HG03558 (cell line): Measurements from ENCODE around the gene TMEM130.

Experiments
- ATAC-seq: cut with Tn5 transposase; IDR thresholded peaks from one replicate; pipeline ENCODE4 v1.9.1; 2021; ENCODE audit warnings: moderate number of reproducible peaks; ENCODE audit not compliant: unreplicated experiment; ENCODE audit errors: extremely low read depth

The TMEM130 gene

DNA sequence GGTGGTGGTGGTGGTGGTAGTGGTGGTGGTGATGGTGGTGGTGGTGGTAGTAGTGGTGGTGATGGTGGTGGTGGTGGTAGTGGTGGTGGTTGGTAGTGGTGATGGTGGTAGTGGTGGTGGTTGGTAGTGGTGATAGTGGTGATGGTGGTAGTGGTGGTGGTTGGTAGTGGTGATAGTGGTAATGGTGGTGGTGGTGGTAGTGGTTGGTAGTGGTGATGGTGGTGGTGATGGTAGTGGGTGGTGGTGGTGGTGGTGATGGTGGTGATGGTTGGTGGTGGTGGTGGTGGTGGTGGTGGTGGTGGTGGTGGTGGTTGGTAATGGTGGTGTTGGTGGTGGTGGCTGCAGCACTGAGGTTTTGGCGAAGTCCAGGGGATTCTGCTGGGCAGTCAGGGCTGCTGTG lies 58.5 kb downstream of the TMEM130 start:
- ATAC-seq, result no peak

DNA sequence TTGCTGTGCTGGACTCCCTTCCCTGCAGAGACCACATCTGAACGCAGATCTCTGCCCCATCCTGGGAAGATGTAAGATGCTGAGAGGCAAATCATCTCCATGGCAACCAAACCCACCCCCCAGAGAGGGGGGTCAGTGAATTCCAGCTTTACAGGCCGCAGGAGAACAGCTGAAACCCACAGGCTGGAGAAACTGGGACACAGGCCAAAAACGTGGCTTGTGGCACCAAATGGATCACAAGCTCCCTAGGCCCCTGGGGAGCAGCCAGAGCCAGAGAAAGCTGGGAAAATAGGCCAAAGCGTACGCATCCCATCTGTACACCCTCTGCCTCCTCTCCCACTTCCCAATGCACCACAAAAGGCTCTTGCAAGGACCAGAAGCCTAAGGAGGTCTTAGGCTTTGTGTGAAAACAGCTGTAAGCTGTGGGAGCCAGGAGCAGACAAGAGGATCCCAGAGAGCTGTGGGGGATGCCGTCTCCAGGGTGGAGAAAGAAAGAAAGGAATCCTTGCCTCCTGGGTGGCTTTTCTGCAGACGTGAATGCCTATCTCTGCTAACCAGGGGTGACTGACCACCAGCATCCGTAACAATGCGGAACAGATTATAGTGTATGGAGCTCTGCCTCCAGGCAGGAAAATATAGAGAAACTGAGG lies 59.5 kb downstream of the TMEM130 start:
- ATAC-seq, result no peak

DNA sequence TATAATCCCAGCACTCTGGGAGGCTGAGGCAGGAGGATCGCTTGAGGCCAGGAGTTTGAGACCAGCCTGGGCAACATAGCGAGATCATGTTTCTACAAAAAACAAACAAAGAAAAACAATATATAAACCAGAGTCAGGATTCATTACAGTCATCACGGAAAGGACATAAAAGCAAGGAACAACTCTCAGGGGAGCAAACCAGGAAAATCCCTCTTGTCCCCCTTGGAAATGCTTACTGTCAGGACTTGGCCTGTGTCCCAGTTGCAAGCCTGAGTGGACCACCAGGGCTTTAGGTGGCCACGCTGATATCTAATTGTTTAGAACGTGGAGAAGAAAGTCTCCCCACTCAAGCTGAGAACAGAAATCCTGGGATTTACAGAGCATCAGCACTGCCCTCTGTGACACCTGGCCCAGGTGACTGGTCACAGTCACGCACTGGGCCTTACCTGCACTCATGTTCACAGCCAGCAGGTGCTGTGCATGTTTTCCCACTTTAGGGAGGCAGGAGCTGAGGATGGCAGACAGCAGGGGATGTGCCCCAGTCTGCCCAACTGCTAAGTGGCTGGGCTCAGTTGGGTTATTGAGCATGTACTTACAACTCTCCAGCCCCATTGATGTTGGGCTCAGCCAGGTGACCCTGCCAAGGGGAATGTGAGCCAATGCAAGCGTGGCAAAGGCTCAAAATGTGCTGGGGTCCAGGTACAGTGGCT lies 60.9 kb downstream of the TMEM130 start:
- no peak for ATAC-seq

DNA sequence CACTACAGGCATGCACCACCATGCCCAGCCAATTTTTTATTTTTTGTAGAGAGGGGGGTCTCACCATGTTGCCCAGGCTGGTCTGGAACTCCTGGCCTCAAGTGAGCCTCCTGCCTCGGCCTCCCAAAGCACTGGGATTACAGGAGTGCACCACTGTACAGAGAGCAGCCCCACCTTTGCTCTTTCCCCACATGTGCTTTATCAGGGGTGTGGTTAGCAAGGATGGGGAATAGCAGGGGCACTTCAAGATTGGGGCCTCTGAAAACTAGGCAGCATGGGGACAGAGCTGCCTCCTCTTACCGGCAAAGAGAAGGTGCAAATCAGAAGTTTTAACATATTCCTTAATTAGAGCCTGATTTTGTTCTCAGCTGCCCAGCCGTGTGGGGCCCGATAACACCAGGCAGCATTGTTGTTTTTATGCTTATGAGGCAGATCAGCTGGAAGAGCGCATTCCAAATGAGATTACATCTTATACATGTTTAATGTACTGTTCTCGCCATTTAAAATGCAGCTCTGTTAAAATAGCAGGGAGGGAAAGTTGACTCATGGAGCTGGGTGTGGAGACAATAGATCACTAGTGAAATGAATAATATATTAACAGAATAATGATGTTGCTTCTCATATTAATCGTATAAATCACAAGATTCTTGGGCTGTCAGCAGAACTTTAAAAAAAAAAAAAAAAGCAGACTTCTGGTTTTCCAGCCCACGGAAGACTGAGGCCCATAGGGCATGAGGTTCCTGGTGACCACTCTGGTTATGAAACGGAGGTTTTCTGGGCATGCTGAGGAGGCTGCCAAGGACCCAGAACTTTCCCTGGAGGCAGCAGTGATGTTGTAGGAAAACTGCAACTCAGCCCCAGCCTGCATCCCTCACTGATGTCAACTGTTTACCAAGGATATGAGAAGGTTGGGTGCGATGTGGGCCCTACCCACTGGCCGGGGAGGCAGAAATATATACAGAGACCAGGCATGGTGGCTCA lies 62.5 kb downstream of the TMEM130 start:
- no peak for ATAC-seq

DNA sequence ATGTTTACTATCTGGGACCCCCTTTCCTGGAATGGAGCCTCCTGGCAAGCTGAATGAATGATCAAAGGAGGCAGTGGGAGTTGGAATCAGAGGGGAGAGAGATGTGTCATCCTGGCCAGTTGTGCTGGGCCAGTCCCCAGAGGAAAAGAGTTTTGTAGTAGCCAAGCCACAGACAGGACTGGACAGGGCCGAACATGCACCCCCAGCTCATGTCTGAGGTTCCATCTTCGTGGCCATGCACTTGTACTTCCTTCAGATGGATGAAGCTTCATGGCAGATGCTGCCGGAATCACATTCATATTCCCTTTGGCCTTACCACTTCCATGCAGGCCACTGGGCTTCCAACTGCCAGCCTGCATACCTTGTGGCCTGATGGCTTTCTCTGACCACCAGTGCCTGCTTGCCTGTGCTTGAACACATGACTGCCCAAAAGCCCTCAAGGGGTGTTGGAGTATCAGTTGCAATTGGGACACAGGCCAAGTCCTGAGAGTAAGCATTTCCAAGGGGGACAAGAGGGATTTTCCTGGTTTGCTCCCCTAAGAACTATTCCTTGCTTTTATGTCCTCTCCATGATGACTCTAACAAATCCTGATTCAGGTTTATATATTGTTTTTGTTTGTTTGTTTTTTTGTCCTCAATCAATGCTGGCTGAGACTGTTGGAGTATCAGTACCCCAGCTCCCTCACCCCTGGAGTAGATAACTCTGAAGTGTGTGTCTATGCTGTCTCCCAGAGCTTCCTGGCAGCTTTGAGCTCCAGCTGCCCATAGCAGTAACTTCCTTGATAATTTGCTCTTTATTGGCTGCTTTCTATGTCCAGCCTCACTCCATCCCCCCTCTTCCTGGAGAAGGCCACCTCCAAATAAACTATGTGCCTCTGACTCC lies 63.6 kb downstream of the TMEM130 start:
- ATAC-seq, result no peak

DNA sequence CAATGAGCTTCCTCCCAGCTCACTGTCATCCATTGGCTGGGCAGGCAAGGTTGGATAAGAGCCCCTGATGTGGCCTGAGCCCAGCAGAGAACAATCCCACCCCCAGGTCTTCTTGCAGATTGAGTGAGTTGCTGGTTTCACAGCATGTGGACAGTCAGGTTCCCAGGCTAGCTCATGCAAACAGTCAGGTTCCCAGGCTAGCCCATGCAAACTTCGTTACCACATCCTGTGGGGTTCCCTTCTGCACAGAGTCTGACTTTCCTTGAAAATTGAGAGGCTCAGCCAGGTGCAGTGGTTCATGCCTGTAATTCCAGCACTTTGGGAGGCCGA lies 67.1 kb downstream of the TMEM130 start:
- no peak for ATAC-seq

DNA sequence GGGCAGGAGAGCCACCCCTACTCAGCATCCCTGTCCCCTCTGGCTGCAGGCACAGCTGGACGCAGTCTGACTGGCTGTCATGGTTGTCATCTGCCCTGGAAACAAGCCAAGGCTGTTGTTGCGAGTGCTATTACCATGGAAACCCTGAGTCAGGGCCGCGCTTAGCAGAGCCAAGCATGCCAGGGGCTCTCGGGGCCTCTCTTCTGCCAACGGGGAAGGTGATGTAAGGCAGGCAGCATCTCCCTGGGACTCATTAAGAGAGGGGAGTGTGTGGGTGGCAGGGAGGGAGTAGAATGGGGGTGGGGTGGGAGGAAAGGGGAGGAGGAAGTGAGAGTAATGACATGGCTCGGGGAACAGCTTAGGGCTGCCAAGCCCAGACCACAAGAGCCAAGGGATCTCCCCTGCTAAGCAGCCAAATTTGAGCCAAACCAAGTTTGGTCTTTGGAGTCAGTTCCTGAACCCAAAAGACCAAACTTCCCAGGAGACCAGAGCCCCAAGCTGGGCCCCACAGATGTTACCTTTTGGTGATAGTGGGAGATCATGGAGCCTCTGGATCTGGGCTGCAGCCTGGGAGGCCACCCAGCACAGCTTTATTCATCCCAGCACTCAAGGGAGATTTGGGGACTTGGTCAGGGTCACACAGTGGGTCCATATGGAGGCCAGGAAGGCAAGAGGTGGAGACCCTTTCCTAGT lies 67.6 kb downstream of the TMEM130 start:
- peak; percentile 81 for ATAC-seq

DNA sequence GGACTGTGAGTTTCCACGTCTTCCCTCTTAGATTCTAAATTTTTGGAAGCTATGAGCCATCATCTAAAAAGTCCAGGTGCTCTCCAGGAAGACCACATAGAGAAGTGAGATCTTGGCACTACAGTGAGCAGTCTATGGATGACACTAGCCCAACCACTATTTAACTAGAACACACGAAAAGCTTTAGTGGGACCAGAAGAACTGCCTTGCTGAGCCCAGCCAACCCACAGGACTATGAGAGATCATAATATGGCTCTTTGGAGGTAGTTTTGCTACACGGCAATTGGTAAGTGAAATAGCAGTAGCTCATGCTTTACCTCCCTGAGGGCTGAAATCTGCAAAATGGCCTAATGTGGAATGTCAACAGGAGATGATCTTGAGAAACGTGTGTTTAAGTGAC lies 68.8 kb downstream of the TMEM130 start:
- no peak for ATAC-seq

DNA sequence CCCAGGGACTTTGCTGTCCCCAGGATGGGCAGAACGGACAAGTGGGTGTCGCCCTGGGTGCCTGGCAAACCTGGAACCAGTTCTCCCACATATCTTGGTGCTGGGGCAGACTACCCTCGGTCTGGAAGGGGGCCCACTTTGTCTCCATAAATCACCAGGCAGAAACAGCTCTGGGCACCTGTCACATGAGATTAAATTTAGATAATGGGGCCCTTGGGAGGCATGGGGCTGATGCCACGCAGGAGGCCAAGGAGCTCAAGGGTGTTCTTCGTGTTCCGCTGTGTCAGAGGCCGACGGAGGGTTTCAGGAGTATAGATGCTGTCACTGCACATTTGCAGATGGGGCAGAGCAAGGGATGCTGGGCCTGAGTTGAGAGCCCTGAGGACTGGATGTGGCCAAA lies 72.7 kb downstream of the TMEM130 start:
- no peak for ATAC-seq
